Activated CD4-positive, CD25-positive, alpha-beta regulatory T cell treated with anti-CD3 and anti-CD28 coated beads, Interleukin-2, amount 50 U/mL, for 16 hours (primary cell): ENCODE measurements around the gene FHL3.
A peak's percentile ranks its signal among the peaks of the same experiment; 100 is the strongest.

Source experiments
- DNase-seq: peaks from one replicate; pipeline ENCODE4 v3.0.0-alpha.2; 2020; ENCODE audit warnings: low read depth, low spot score

FHL3 gene, protein sequence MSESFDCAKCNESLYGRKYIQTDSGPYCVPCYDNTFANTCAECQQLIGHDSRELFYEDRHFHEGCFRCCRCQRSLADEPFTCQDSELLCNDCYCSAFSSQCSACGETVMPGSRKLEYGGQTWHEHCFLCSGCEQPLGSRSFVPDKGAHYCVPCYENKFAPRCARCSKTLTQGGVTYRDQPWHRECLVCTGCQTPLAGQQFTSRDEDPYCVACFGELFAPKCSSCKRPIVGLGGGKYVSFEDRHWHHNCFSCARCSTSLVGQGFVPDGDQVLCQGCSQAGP

DNA sequence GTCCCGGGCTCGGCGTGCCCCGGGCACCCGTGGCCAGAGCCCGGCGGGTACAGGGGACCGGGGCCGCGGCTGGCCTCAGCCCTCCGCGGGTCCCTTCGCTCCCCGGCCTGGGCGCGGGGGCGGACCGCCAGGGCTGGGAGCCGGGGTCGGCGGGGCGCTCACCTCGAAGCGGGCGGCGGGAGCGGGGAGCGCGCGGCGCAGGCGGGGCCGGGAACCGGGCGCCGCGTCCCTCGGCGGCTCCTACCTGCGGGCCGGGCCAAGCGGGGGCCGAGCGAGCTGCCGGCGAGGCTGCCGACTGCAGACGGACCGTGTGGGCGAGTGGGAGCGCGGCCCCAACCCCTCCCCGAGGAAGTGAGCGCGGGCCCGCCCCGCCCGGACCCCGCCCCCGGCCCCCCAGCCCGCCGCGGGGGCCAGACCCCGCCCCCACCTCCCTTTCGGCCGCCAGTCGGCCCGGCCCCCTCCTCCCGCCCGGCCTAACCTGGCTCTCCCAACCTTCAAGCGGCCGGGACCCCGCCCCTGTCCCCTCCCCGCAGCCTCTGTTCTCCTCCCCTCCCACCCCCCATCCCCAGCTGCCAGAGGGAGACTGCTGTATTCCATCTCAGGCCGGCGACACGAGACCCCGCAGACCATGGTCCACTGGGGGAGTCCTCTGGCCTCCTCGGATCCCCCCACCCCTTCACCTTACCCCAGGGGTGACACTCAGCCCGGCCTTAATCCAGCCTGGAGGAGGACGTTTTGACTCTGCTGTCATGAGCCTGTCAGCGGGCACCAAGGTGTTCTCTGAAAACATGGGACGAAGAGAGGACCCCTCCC is at the start of gene FHL3:
TSS of gene FHL3 (minus strand) at position 320 of the 813 bp plus-strand sequence. CDS start 6,102 bp downstream, outside the sequence.
- DNase-seq, result no peak

DNA sequence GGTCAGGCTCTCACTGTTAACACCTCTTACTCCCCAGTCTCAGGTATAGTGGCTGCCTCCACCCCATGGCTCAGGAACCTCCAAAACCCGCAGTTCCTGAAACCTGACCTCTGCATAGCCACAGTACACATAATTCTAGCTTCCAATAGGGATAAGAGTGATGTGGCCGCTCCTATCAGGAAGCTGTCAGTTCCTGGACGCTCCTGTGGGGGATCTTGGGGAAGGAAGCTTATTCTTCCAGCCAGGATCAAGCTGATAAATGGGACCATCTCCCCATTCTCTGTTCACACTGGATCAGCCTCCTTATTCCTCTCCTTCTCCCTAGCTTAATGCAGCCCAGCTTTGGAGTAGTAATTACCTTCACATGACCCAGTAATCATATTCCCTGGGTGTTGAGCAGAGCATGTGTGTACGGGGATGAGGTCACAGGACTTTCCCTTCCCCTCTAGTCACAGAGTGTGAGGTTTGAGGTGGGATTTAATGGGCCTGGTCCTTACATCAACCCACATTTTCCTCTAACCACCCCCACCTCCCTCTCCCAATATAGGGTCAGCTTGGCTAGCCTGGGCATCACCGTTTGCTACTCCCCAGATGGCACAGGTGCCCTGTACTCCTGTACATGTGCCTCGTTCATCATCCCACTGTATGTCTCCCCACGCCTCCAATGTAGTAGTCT is 48.2 kb upstream of the FHL3 start:
- DNase-seq, result no peak

DNA sequence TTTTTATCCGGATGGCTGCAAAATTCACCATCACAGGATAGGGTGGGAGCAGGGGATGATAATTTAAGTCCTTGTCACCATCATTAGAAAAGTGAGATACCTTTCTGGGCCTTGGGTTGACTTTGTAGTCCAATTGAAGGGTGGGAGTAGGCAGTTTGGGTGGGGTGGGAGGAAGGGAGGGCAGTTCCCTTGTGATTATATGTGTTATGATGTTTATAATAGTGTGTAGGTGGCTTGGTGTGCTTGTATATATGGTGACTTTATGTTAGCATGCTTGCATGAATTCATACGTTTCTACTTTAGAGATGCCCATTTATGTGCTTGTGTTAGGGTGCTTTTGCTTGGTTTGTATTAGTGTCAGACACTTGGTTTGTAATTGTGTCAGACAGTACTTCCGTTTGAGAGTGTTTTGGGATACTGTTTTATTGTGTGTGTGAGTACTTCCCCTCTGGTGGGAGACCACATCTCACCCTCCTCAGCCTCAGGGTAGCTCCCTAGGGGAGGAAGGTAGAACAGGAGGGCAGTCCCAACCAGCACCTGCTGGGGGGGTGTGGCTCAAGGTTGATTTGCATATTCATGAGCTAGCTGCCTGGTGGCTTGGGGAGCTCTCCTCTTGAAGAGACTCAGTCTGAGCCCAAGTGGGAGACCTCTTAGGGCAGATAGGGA is 47.6 kb upstream of the FHL3 start:
- no peak for DNase-seq

DNA sequence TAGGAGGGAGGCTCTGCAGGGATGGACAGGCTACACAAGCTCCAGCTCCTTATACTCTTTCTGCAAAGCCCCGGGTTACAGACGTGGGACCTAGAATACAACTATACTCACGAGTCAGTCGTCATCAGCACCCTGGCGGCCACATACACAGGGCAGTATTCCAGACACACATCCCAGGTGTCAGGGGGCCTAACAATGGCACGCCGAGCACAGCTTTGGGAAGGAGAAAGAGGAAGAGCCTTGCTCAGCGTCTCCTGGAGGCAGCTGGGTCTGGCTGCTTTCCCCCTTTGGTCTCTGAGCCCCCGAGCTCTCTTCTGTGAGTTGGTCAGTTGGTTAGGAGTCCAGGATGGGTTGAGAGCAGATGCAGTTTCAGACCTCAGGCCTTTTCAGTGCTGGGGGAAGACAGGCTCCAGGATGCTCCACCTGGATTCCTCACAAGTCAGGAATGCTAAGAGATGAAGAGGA is 45.8 kb upstream of the FHL3 start:
- DNase-seq, result no peak

DNA sequence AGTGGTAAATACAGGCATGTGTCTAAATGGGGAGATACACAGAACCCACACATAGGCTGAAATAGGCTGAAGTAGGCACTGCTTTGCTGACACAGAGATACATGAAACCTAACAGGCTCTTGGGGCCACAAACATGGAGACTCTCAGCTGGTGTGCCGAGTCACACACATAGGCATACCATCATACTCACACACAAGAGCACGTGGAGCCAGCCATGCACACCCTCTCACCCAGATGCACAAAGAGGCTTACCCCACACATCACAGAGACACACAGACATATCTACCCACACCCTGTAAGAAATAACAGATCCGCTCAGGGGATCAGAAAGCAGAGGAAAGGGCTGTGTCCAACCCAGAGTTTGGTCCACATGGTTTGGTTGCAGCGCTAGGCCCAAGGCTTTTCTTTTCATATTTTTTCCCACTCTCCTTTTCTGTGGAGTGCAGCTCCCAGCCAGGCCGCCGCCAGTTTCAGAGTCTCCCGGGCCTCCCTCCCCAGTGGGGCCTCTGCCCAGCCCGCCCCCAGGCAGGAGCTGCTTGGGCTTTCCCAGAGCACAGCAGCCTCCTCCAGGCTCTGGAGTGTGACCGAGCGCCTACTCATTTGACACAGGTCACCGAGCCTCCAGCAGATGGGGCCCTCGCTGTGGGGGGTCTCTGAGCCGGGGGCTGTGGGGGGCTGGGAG is 45.2 kb upstream of the FHL3 start:
- DNase-seq, result no peak

DNA sequence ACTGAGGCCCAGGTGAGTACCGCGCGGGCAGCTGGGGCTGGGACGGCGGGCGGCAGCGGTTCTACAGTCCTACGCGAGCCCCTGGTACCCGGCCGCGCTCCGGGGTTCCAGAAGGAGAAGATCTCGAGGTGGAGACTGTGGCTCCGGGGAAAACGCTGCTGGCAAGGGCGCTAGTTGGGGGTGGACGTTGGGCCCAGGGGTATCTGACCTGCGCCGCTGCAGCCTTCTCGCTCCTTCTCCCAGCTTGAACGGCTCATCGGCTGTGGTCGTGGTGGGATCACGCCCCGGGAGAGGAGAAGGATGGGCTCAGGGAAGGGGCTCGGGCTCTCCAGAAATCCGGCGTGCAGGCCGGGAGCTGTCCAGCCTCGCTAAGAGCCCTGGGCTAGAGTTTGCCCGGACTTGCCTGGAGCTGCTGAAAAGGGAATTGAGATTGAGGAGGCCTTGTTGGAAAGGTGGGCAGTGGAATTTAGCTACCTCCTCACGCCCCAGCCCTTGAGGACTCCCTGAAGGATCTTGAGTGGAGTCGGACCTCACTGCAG is 42.4 kb upstream of the FHL3 start:
- no peak for DNase-seq

DNA sequence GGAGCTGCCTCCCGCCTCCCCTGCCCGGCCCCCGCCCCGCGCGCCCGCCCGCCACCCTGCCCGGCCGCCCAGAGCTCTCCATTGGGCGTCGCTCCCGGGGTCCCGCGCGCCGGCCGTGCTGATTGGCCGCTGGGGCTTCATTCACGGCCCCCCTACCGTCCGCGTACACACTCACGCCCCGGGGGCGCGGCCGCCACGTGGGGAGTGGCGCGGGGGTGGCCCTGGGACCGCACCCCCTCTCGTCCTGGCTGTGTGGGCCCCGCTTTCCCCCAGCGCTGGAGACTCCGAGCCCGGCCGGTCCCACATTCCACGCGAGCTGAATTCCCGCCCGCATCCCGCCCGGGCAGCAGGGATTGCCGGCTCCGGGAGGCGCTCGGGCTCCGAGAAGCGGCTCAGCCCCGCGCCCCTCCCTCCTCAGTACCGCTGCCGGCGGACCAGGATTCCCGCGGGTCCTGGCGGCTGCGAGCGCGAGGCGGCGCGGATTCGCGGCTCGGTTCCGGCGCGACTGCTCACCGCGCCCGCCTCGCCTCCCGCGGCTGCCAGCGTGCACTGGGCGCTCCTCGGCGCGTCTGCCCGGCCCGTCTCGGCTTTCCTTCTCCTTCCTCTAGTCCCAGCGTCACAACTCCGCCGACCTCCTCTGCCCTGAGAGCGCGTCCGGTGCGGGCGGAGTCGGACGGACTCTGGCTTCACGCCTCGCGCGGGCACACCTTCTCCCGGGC is 41.7 kb upstream of the FHL3 start:
- peak; percentile 56 for DNase-seq

DNA sequence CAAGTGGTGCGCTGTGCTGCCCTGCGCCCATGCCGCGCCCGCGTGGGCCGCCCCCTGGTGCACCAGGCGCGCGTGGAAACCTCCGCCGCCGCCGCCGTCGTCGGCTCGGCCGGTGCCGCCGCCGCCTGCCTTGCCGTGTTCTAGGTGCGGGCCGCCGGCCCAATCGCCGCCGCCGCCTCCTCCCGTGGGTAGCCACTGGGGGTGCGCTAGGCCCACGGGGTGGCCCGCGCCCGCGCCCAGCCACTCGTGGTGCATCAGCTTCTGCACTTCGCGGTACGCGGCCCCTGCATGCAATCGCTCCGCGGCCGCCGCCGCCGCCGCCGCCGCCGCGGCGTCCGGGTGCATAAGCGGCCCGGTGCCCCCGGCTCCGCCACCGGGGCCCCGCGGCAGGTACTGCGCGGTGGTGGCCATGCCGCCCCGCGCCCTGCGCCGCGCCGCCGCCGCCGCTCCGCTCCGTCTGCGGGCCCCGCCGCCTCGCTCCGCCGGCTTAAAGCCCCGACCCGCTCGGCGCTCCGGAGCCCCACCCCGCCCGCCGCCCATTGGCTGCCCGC is 41.1 kb upstream of the FHL3 start, which contains the start of gene POU3F1:
TSS of gene POU3F1 (minus strand) at position 461 of the 551 bp plus-strand sequence. CDS start at position 411, 50 bp downstream.
- DNase-seq, result no peak

DNA sequence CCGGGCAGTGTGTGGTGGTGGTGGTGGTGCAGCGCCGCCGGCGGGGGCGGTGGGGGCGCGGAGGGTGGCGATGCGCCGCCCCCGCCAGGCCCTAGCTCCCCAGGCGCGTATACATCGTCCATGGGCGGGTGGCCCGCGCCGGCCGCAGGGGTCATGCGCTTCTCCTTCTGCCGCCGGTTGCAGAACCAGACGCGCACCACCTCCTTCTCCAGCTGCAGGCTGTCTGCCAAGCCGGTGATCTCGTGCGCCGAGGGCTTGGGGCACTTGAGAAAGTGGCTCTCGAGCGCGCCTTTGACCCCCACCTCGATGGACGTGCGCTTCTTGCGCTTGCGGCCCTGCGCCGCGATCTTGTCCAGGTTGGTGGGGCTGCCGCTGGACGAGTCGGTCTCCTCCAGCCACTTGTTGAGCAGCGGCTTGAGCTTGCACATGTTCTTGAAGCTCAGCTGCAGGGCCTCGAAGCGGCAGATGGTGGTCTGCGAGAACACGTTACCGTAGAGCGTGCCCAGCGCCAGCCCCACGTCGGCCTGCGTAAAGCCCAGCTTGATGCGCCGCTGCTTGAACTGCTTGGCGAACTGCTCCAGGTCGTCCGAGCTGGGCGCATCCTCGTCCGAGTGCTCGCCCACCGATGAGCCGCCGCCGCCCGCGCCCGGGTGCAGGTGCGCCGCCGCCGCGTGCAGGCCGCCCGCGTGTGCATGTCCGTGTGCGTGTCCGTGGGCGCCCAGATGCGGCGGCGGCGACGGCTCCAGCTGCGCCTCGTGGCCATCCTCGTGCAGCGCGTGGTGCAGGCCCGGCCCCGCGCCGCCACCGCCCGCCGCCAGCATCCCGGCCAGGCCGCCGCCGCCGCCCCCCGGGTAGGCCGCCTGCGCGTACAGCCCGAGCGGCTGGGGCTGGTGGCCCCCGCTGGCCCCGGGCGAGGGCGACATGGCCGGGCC is 40.4 kb upstream of the FHL3 start:
- no peak for DNase-seq

DNA sequence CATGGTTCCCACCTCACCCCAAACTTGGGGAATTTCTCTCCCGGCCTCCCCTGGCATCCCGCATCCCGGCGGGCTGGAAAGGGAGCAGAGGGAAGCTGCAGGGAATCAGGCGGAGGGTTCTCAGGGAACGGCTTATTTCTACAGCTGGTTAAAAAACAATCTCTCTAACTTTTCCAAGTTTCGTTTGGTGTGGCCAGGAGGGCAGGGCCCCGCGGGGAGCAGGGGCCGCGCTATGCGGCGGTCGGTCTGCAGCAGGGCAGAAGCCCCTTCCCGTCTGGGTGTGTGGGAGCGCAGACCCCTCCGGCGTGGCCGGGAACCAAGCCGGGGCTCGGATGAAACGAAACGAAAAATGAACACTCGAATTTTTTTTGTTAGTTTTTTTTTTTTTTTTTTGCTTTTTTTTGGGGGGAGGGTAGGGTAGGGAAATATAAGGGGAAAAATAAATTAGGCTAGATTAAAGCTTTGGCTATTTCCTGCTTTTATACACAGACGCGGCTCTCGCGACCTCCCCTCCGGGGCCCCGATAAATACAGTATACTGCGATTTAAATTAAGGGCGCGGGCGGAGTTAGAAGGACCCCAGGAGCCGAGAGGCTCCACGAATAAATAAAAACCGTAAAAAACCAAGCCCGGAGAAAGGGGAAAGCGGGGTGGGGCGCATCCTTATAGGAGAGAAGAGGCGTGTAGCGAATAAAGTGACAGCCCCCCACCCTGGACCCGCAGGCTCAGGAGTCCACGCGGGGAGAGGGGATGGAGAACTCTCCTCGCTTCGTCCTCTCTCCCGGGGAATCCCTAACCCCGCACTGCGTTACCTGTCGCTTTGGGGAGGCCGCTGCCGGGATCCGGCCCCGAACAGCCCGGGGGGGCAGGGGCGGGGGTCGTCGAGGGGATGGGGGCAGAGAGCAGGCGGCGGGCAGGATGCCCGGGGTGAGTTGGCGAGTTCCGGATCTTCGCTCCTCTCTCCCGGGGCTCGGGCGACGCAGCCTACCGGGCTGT is 39.2 kb upstream of the FHL3 start:
- no peak for DNase-seq

DNA sequence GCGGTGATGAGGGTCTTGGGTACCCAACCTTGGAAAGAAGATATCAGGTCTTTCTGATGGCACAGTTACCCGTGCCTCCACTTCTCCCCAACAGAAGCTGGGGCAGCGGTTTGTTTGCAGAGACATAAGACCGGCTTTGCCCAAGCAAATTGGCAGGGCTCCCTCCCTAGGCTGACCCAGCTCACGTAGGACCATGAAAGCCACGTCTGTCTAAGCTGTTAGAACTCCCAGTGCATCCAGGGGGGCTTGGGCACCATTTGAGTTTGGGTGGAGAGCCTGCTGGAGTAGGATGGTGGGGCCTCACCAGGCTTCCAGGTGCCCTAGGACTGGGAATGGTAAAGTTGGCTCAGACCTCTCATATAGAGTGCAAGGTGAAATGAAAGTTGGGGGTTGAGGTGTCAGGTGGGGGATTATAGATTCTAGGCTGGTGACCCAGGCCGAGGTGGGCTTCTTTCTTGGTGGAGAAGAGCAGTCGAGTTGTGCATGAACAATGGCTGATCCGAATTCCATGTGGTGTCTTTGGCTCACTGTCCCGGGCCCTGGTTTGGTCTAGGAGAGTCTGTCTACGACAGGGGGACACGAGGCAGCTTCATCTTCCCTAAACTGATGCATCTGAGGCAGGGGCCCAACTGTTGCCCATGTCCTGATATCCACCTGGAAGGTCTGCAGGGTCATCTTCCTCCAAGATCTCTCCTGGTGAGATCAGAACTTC is 37.9 kb upstream of the FHL3 start:
- no peak for DNase-seq

DNA sequence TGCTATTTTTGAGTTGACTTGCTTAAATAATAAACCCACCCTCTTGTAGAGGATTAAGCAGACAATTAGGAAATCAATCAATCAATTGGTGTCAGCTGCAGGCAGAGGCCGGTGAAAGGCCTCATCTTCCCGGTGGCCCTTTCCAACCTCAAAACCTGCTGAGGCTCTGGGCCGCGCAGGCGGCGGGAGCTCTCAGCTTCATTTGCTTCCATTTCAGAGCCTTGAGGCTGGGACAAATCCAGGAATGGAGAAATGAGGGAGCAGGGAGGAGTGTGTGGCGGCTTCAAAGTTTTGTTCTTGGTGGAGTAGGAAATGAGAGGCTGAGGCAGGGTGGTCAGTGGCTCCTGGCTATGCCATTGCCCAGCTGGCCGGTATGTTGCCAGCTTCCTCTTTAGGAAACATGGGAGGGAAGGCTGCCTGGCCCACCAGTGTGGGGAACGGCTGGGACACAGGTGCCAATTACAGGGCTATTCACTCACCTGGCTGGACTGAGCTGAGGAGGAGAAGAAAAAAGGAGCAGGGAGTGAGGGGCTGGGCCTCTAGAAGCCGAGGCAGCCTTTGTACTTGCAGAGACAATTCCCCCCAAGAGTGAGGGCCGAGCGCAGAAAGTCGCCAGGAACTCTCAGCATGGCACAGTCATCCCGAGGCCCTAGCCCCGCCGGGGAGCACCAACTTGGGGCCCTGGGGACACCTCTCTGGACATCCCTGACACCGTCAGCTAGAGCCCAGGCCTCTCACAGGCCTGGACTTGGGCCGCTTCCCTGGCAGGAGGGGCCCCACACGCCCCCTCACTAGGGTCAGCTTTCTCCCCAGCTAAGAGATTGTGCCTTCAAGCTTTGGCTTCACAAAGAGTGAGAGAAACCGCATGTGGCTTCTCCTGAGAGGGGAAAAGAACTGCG is 36.9 kb upstream of the FHL3 start:
- no peak for DNase-seq

DNA sequence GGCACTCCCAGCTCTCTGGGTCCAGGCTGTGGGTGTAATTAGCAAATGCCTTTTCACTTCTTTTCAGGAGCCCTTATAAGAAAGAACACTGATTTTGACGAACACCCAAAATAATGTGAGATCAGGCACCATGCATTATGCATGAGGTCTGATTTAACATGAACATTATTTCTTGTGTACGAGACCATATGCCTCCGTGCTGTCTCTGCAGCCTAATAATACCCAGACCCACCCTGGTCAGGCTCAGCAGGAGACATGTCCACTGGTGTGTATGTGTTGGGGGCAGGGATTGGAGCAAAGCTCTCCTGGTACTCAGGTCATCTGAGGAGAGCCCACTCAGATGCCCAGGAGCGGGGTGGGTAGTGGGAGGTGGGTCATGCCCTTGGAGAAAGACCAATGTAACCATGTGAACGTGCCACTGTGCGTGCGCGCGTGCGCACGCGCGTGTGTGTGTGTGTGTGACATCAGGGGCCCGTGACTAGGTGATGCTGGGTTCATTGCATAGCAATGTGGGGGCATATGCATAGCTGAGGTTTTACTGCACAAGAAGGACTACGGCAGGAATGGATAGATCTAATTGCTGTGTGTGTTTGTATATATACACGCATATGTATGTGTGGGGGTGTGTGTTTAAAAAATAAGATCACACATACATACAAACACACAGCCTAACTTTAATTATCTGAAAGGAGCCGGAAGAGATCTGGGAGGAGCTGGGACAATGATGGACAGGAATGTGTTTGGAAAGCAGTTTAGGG is 34.2 kb upstream of the FHL3 start:
- no peak for DNase-seq

DNA sequence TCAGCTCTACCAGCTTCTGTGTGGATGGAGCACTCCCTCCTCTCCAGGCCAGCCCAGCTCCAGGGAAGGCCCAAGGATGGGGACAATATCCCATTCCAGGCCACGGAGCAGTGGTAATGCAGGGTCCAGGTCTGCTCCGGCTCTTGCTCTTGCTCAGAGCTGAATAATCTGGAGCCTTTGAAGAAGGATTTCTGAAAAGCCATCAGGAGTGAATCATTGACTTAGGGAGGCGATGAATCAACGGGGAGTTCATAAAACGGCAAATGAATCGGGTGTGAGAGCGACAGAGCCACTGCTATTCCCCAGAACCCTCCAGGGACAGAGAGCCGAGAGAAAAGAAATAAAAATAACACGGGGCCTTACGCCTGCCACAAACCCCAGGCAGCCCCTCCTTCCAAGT is 33.5 kb upstream of the FHL3 start:
- DNase-seq, result no peak
